Progenitor cell of endocrine pancreas (in vitro differentiated cells): ENCODE measurements around the gene FER. TPM values are rescaled to one million over a fixed set of nuclear protein-coding genes. Genes with fewer than 3 reads are reported as not detected.

ENCODE experiments used
- DNase-seq: peaks from one replicate; pipeline ENCODE4 v3.0.0; 2021; ENCODE audit warnings: low spot score; ENCODE audit not compliant: unreplicated experiment
- H3K27ac Mint-ChIP-seq: 2 replicates; pipeline ENCODE4 v1.8.0; 2021; ENCODE audit warnings: mild to moderate bottlenecking, moderate library complexity, mixed read lengths
- H3K27me3 Mint-ChIP-seq: 2 replicates; pipeline ENCODE4 v1.8.0; 2021; ENCODE audit warnings: mixed read lengths
- H3K36me3 Mint-ChIP-seq: 2 replicates; pipeline ENCODE4 v1.8.0; 2022; ENCODE audit warnings: mixed read lengths; ENCODE audit not compliant: insufficient read depth
- H3K4me1 Mint-ChIP-seq: 2 replicates; pipeline ENCODE4 v1.8.0; 2021; ENCODE audit warnings: low read depth, mixed read lengths
- H3K4me3 Mint-ChIP-seq: 2 replicates; pipeline ENCODE4 v1.8.0; 2021; ENCODE audit warnings: low read depth, mild to moderate bottlenecking, moderate library complexity, mixed read lengths
- H3K9me3 Mint-ChIP-seq: 2 replicates; pipeline ENCODE4 v1.8.0; 2021; ENCODE audit warnings: low read depth, mixed read lengths
- total RNA-seq: library from RNA; stranded (reverse); gene quantifications from 2 replicates; pipeline ENCODE4 v1.2.1, GENCODE V29; 2021
- TF ChIP-seq, protein P1 (sequence below): fragments of 200-600 bp; sonication (generic); IDR thresholded peaks from one replicate; pipeline ENCODE4 v1.5.0; 2021; ENCODE audit warnings: antibody characterized with exemption, mild to moderate bottlenecking; ENCODE audit not compliant: unreplicated experiment

Gene FER
- total RNA-seq, 1 donor from 2014 or later = 34.8 TPM

DNA sequence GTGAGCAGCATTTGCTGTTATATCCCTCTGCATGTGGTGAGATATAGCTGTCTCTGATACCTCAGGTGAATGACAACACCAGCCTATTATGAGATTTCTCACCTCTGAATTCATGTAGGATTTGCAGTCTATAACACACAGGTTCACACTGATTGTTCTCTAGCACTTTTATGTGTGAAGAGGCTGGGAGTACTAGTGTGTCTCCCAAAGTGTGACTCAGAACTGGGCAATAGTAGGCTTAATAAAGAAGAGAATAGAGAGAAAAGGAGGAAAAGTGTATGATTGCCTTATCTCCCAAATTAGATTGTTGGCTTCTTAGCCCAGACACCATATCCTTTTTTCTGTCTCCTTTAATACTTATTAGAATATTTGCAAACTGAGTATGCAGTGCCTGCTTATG is 430.1 kb downstream of the FER start:
- Mint-ChIP-seq H3K4me1 (no peaks in the 10 kb centered on the region), H3K4me3 (no peak overlapping the region), H3K27ac (no peak overlapping the region), H3K27me3 (no peaks in the 10 kb centered on the region), H3K36me3 (no peaks in the 10 kb centered on the region), H3K9me3 (no peaks in the 10 kb centered on the region)
- no peak for DNase-seq
- TF ChIP-seq, protein P1, sequence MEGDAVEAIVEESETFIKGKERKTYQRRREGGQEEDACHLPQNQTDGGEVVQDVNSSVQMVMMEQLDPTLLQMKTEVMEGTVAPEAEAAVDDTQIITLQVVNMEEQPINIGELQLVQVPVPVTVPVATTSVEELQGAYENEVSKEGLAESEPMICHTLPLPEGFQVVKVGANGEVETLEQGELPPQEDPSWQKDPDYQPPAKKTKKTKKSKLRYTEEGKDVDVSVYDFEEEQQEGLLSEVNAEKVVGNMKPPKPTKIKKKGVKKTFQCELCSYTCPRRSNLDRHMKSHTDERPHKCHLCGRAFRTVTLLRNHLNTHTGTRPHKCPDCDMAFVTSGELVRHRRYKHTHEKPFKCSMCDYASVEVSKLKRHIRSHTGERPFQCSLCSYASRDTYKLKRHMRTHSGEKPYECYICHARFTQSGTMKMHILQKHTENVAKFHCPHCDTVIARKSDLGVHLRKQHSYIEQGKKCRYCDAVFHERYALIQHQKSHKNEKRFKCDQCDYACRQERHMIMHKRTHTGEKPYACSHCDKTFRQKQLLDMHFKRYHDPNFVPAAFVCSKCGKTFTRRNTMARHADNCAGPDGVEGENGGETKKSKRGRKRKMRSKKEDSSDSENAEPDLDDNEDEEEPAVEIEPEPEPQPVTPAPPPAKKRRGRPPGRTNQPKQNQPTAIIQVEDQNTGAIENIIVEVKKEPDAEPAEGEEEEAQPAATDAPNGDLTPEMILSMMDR = no peak

DNA sequence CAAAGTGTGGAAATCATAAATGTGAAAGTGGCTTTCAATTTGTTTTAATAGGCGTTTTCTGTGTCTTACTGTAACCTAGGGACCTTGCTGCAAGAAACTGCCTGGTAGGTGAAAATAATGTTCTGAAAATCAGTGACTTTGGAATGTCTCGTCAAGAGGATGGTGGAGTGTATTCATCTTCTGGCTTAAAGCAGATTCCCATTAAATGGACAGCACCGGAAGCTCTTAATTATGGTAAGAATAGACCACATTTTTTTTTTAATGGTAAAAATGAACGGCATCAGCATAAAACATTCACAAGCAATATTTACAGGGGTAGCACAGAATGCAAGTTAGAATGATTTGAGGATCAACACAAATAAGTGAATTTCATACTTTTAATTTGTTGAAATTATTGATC is 433.0 kb downstream of the FER start:
- Mint-ChIP-seq H3K9me3 (no peaks in the 10 kb centered on the region), H3K4me3 (no peak overlapping the region), H3K4me1 (no peaks in the 10 kb centered on the region), H3K36me3 (no peaks in the 10 kb centered on the region), H3K27me3 (no peaks in the 10 kb centered on the region), H3K27ac (no peak overlapping the region)
- DNase-seq = no peak
- TF ChIP-seq, protein P1 = no peak

DNA sequence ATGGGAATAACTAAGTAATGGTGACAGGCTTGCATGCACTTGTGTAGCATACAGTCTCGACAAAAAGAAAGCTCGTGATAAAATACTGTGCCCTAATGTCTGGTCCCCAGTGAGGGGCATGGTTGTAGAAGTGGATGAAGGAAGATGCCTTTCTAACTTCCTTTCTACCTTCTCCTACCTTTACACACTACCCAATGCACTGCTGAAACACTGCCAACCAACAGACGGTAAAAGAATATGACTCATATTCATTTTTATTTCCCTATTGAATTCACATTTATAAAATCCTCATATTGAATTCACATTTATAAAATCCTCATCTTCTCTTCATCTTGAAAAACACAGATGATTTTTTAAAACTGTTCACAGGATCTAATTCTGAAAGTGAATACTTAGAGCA is 439.1 kb downstream of the FER start:
- Mint-ChIP-seq H3K36me3 (peaks cover 1% of the 10 kb centered on the region), H3K9me3 (no peaks in the 10 kb centered on the region), H3K4me3 (no peak overlapping the region), H3K27me3 (no peaks in the 10 kb centered on the region), H3K4me1 (peaks cover 2% of the 10 kb centered on the region), H3K27ac (no peak overlapping the region)
- DNase-seq = no peak
- TF ChIP-seq, protein P1 = no peak

DNA sequence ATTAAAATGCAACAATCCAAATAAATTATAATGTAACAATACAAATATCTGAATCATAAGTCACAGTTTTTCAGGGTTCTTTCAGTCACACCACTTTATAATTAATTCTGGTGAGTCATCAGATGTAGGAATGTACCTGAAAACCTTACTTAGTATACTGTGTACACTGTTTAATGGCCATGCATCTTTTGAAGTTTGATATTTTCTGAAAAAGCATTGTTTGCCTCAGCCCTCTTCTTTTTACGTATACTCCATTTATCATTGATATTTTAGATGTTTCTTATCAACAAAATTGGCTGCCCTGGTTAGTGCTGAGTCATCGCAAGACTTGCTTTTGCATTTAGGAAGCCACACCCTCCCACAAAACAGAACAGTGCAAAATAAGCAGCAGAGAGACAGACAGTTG is 443.5 kb downstream of the FER start:
- peaks cover 3% of the 10 kb centered on the region for H3K36me3 Mint-ChIP-seq
- DNase-seq = no peak
- no peaks in the 10 kb centered on the region for H3K27me3 Mint-ChIP-seq
- TF ChIP-seq, protein P1 = no peak
- no peak overlapping the region for H3K4me3 Mint-ChIP-seq
- no peaks in the 10 kb centered on the region for H3K9me3 Mint-ChIP-seq
- peaks cover 18% of the 10 kb centered on the region for H3K4me1 Mint-ChIP-seq
- H3K27ac Mint-ChIP-seq = peak overlapping the region; percentile 60

GRCh38 chr5:109192027-109192426 is 444.3 kb downstream of the FER start:
- Mint-ChIP-seq H3K27ac (no peak overlapping the region), H3K4me1 (peaks cover 18% of the 10 kb centered on the region), H3K27me3 (no peaks in the 10 kb centered on the region)

More at GRCh38 chr5:109192027-109192426, 444.3 kb downstream of the FER start:
- no peak for DNase-seq
- no peaks in the 10 kb centered on the region for H3K9me3 Mint-ChIP-seq
- TF ChIP-seq, protein P1 = no peak
- H3K36me3 Mint-ChIP-seq = peaks cover 3% of the 10 kb centered on the region
- H3K4me3 Mint-ChIP-seq = no peak overlapping the region
